Adrenal gland (tissue), 5 donors: ENCODE results near the gene VANGL2.

Experiments used
- CTCF ChIP-seq, 6 experiments: fragments of 450-650 bp in 4 of 6; fragments of 200-600 bp in 2 of 6; sonication (generic) in 1 of 6; IDR thresholded peaks; 1 replicate in 5 of 6; 2 replicates in 1 of 6; pipeline versions ENCODE4 v1.5.1 to v1.8.0; 2016 to 2021; ENCODE audit warnings: antibody characterized with exemption in 6 of 6, mild to moderate bottlenecking in 2 of 6, moderate library complexity in 1 of 6
- POLR2A ChIP-seq, 2 donors: fragments of 450-650 bp; IDR thresholded peaks; one replicate each; pipeline ENCODE4 v1.6.1; 2017; ENCODE audit warnings: antibody characterized with exemption in 2 of 2, mild to moderate bottlenecking in 2 of 2, moderate library complexity in 1 of 2
- donor health status: DM: no; HTN: no; CAD: no.

- no peak for TF ChIP-seq POLR2A (IDR thresholded peaks at IDR 0.05)
- TF ChIP-seq CTCF (IDR thresholded peaks at IDR 0.05): no peak
These were observed 28.6 kb upstream of the VANGL2 start for GRCh38 chr1:160371756-160372155.
